H1 (cell line): ENCODE measurements around the gene SNTG2. TPM values are rescaled to one million over a fixed set of nuclear protein-coding genes. Genes with fewer than 3 reads are reported as not detected.
A peak's percentile ranks its signal among the peaks of the same experiment; 100 is the strongest.

Source experiments
- CTCF ChIA-PET: fragments of 300-600 bp; sonication (Branson Sonifier 250); formaldehyde crosslinking; loops from one replicate; lab custom pipeline; 2021; ENCODE audit not compliant: partially characterized antibody; lab: Charles Lee
- POLR2A ChIA-PET: fragments of 300-600 bp; sonication (Branson Sonifier 250); formaldehyde crosslinking; loops from one replicate; lab custom pipeline; 2021; ENCODE audit warnings: inconsistent platforms; ENCODE audit not compliant: partially characterized antibody; lab: Charles Lee
- DNase-seq, 2 experiments: peaks; one replicate each; pipeline versions ENCODE4 v3.0.0 to v3.0.0-alpha.2; 2010 to 2022; ENCODE audit warnings: low spot score in 2 of 2, low read depth in 1 of 2, mixed read lengths in 1 of 2
- FAIRE-seq: peaks from 2 replicates; lab custom pipeline; 2011; peaks lifted over from hg19 to GRCh38; lab: Jason Lieb, UNC
- H2AFZ ChIP-seq: 2 replicates; pipeline ENCODE4 v1.8.1; 2012; ENCODE audit warnings: low read length, inconsistent platforms
- H2AK5ac ChIP-seq: 2 replicates; pipeline ENCODE4 v1.6.1; 2013; ENCODE audit warnings: low read depth, low read length
- H2BK120ac ChIP-seq: replicated peaks from 2 replicates; pipeline ENCODE3; 2013; ENCODE audit warnings: low read depth, low read length, inconsistent platforms
- H2BK12ac ChIP-seq: 2 replicates; pipeline ENCODE4 v1.6.1; 2013; ENCODE audit warnings: low read depth, low read length
- H2BK15ac ChIP-seq: 2 replicates; pipeline ENCODE4 v1.6.1; 2013; ENCODE audit warnings: low read length
- H2BK20ac ChIP-seq: 2 replicates; pipeline ENCODE4 v1.6.1; 2013; ENCODE audit warnings: low read length
- H2BK5ac ChIP-seq: 2 replicates; pipeline ENCODE4 v1.6.1; 2013; ENCODE audit warnings: low read depth, low read length
- H3K14ac ChIP-seq: 2 replicates; pipeline ENCODE4 v1.6.1; 2013; ENCODE audit warnings: inconsistent platforms; ENCODE audit not compliant: insufficient read length
- H3K18ac ChIP-seq: 2 replicates; pipeline ENCODE4 v1.6.1; 2013; ENCODE audit warnings: low read length; ENCODE audit errors: extremely low read depth
- H3K23ac ChIP-seq: 2 replicates; pipeline ENCODE4 v1.6.1; 2013; ENCODE audit warnings: inconsistent platforms; ENCODE audit not compliant: insufficient read length
- H3K23me2 ChIP-seq: 2 replicates; pipeline ENCODE4 v1.6.1; 2013; ENCODE audit warnings: low read depth, low read length
- H3K27ac ChIP-seq: 2 replicates; pipeline ENCODE4 v1.6.1; 2011; ENCODE audit warnings: low read depth, low read length, inconsistent platforms
- H3K27me3 ChIP-seq, 4 experiments: replicated peaks in 1 of 4; 1 replicate in 1 of 4; 2 replicates in 3 of 4; pipeline versions ENCODE4 v1.6.1 to v1.8.1; 2011 to 2013; ENCODE audit warnings: low read length in 3 of 4, mild to moderate bottlenecking in 3 of 4, inconsistent platforms in 2 of 4, mixed read lengths in 2 of 4, moderate library complexity in 1 of 4; ENCODE audit not compliant: control insufficient read depth in 3 of 4, insufficient read depth in 3 of 4; ENCODE audit errors: extremely low read depth in 1 of 4
- H3K36me3 ChIP-seq, 4 experiments: 2 replicates each; pipeline versions ENCODE4 v1.6.1 to v1.8.1; 2011 to 2013; ENCODE audit warnings: mild to moderate bottlenecking in 4 of 4, low read length in 3 of 4, moderate library complexity in 2 of 4, control low read depth in 1 of 4, inconsistent platforms in 1 of 4; ENCODE audit not compliant: insufficient read depth in 4 of 4, control insufficient read depth in 2 of 4
- H3K4ac ChIP-seq: replicated peaks from 2 replicates; pipeline ENCODE3; 2013; ENCODE audit warnings: low read length, low read depth, mixed read lengths, inconsistent platforms; ENCODE audit not compliant: insufficient read length
- H3K4me1 ChIP-seq, 4 experiments: replicated peaks in 1 of 4; 1 replicate in 1 of 4; 2 replicates in 3 of 4; pipeline versions ENCODE4 v1.6.1 to v1.8.1; 2011 to 2013; ENCODE audit warnings: low read length in 3 of 4, inconsistent platforms in 2 of 4, mixed read lengths in 1 of 4; ENCODE audit not compliant: insufficient read depth in 4 of 4, control insufficient read depth in 3 of 4
- H3K4me2 ChIP-seq, 2 experiments: 2 replicates each; pipeline versions ENCODE4 v1.6.1 to v1.8.1; 2011 to 2013; ENCODE audit warnings: low read depth in 2 of 2, low read length in 2 of 2, control low read depth in 1 of 2, inconsistent platforms in 1 of 2, mild to moderate bottlenecking in 1 of 2; ENCODE audit not compliant: insufficient read depth in 1 of 2
- H3K4me3 ChIP-seq, 4 experiments: fragments of 200-600, 300-600 bp in 1 of 4; sonication (generic), shearing (Covaris generic), sonication (Bioruptor Twin) in 1 of 4; 2 replicates each; pipeline versions ENCODE4 v1.5.1 to v1.8.1; 2011 to 2016; ENCODE audit warnings: low read length in 4 of 4, low read depth in 3 of 4, control low read depth in 2 of 4, inconsistent platforms in 2 of 4, mild to moderate bottlenecking in 2 of 4, mixed read lengths in 1 of 4, moderate library complexity in 1 of 4; ENCODE audit not compliant: insufficient read depth in 2 of 4; ENCODE audit errors: extremely low read depth in 1 of 4
- H3K56ac ChIP-seq: replicated peaks from 2 replicates; pipeline ENCODE3; 2013; ENCODE audit warnings: low read depth, mild to moderate bottlenecking, mixed read lengths, low read length, inconsistent platforms; ENCODE audit not compliant: insufficient read length
- H3K79me1 ChIP-seq: 2 replicates; pipeline ENCODE4 v1.6.1; 2013; ENCODE audit warnings: low read depth, low read length, control low read depth
- H3K79me2 ChIP-seq, 2 experiments: 2 replicates each; pipeline versions ENCODE4 v1.6.1 to v1.8.1; 2012 to 2013; ENCODE audit warnings: low read length in 2 of 2, mild to moderate bottlenecking in 2 of 2, inconsistent platforms in 1 of 2; ENCODE audit not compliant: insufficient read depth in 2 of 2, control insufficient read depth in 1 of 2
- H3K9ac ChIP-seq, 4 experiments: replicated peaks in 1 of 4; 1 replicate in 1 of 4; 2 replicates in 3 of 4; pipeline versions ENCODE4 v1.6.1 to v1.8.1; 2011 to 2013; ENCODE audit warnings: low read depth in 3 of 4, low read length in 3 of 4, control low read depth in 2 of 4, mild to moderate bottlenecking in 2 of 4, moderate library complexity in 2 of 4, inconsistent platforms in 1 of 4; ENCODE audit errors: extremely low read depth in 1 of 4
- H3K9me3 ChIP-seq, 2 experiments: 2 replicates each; pipeline versions ENCODE4 v1.6.1 to v1.8.1; 2012 to 2013; ENCODE audit warnings: mild to moderate bottlenecking in 2 of 2, moderate library complexity in 2 of 2, control low read depth in 1 of 2, inconsistent platforms in 1 of 2, low read depth in 1 of 2, low read length in 1 of 2, mixed read lengths in 1 of 2; ENCODE audit not compliant: insufficient read depth in 2 of 2
- H4K20me1 ChIP-seq, 2 experiments: replicated peaks in 1 of 2; 2 replicates each; pipeline versions ENCODE3 to v1.8.1; 2011 to 2013; ENCODE audit warnings: inconsistent platforms in 2 of 2, low read length in 2 of 2, mild to moderate bottlenecking in 1 of 2; ENCODE audit not compliant: insufficient read depth in 2 of 2, control insufficient read depth in 1 of 2
- H4K5ac ChIP-seq: 2 replicates; pipeline ENCODE4 v1.6.1; 2013; ENCODE audit warnings: low read length, low read depth, mixed read lengths, inconsistent platforms; ENCODE audit not compliant: insufficient read length
- H4K8ac ChIP-seq: 2 replicates; pipeline ENCODE4 v1.8.0; 2013; ENCODE audit warnings: mild to moderate bottlenecking, moderate library complexity, low read length, inconsistent platforms; ENCODE audit not compliant: insufficient read depth; ENCODE audit errors: extremely low read depth
- H4K91ac ChIP-seq: replicated peaks from 2 replicates; pipeline ENCODE3; 2013; ENCODE audit warnings: low read length, mixed read lengths, inconsistent platforms; ENCODE audit not compliant: insufficient read length
- BCL11A ChIP-seq, 2 experiments: IDR thresholded peaks; one replicate each; pipeline ENCODE4 v1.6.1; 2011; ENCODE audit warnings: low read depth in 2 of 2, low read length in 2 of 2, mild to moderate bottlenecking in 2 of 2
- EZH2 ChIP-seq: fragments of 200-600 bp; sonication (generic); IDR thresholded peaks from 2 replicates; pipeline ENCODE4 v1.7.1; 2012; ENCODE audit warnings: low read depth, mild to moderate bottlenecking, moderate library complexity, low read length, inconsistent platforms; ENCODE audit not compliant: severe bottlenecking
- GTF2F1 ChIP-seq: IDR thresholded peaks from 2 replicates; pipeline ENCODE4 v1.6.1; 2012; ENCODE audit warnings: low read depth, low read length, improper control_type of control experiment, borderline replicate concordance
- PHF8 ChIP-seq: fragments of 200-600 bp; sonication (generic); conservative IDR thresholded peaks from 2 replicates; pipeline ENCODE4 v1.7.1; 2012; ENCODE audit warnings: low read depth, mild to moderate bottlenecking, inconsistent platforms, low read length, moderate library complexity
- RFX5 ChIP-seq: IDR thresholded peaks from 2 replicates; pipeline ENCODE4 v1.6.1; 2011; ENCODE audit warnings: low read depth, low read length, improper control_type of control experiment, borderline replicate concordance
- SIN3A ChIP-seq, 2 experiments: IDR thresholded peaks in 1 of 2; conservative IDR thresholded peaks in 1 of 2; 2 replicates each; pipeline ENCODE4 v1.6.1; 2011 to 2012; ENCODE audit warnings: low read length in 2 of 2, improper control_type of control experiment in 1 of 2, low read depth in 1 of 2, mild to moderate bottlenecking in 1 of 2
- SP1 ChIP-seq: IDR thresholded peaks from 2 replicates; pipeline ENCODE4 v1.6.1; 2011; ENCODE audit warnings: low read depth, low read length
- WGBS, 2 experiments: shearing (Covaris generic) in 1 of 2; methylation state at CpG; one replicate each; pipeline versions ENCODE4 v1.1.6 to v1.1.7; 2013 to 2015; ENCODE audit warnings: low lambda C conversion rate in 2 of 2, mixed read lengths in 2 of 2, inconsistent platforms in 1 of 2, low coverage in 1 of 2, missing lambda C conversion rate in 1 of 2; ENCODE audit not compliant: insufficient replicate concordance in 2 of 2, insufficient coverage in 1 of 2, insufficient read length in 1 of 2; ENCODE audit errors: extremely low coverage in 1 of 2, missing lambda C conversion rate in 1 of 2; 5-methylcytosine and 5-hydroxymethylcytosine counted together
- polyA plus RNA-seq, 7 experiments: library from polyadenylated mRNA; depleted of rRNA in 3 of 7; stranded (reverse) in 5 of 7; unstranded in 2 of 7; fragments of >200 nt in 5 of 7; fragments of 200-250 nt in 2 of 7; gene quantifications; 1 replicate in 5 of 7; 2 replicates in 1 of 7; 4 replicates in 1 of 7; pipeline versions ENCODE4 v1.2.1 to v1.2.3, GENCODE V29; 2011 to 2013; ENCODE audit warnings: missing spikeins in 2 of 7, mixed read lengths in 2 of 7
- total RNA-seq: library from RNA; stranded (reverse); fragmentation: NEBNext Ultra II Directional; extraction: Animal tissue kit (Norgen Biotek cat#: 25700); gene quantifications from 2 replicates; pipeline ENCODE4 v1.2.1, GENCODE V29; 2021

SNTG2 gene
- total and polyA plus RNA-seq, 2 of the 8 experiments (the other 6 are each of a cell fraction or from before 2014, with no cell fraction given) = 6.6 to 18.1 TPM

GRCh38 chr2:1004398-1004797, 53.7 kb downstream of the SNTG2 start:
- no peak overlapping the region for H2BK120ac ChIP-seq
- no peak overlapping the region for H3K9ac ChIP-seq
- no peak overlapping the region for H3K23ac ChIP-seq
- H3K18ac ChIP-seq = no peak overlapping the region
- H3K14ac ChIP-seq = no peak overlapping the region
- H2BK12ac ChIP-seq = no peak overlapping the region
- no peak overlapping the region for H3K4ac ChIP-seq
- H4K20me1 ChIP-seq = peaks cover 6 to 9% of the 10 kb centered on the region in 2 experiments
- no peak overlapping the region for H4K8ac ChIP-seq
- no peak overlapping the region for H3K4me2 ChIP-seq
- ChIA-PET CTCF (interaction anchor here (1.2 to 1.6 kb wide), 2 partner anchors 12 to 26 kb away, joined by 4 to 5 read pairs; no protein-coding TSS in a partner anchor), POLR2A (no interaction called here)
- H3K4me1 ChIP-seq = no peaks in the 10 kb centered on the region
- no peak overlapping the region for H2BK5ac ChIP-seq
- H2AK5ac ChIP-seq = no peak overlapping the region
- no peaks in the 10 kb centered on the region for H3K9me3 ChIP-seq
- WGBS, 2 experiments = 93% methylated on average over 5 of the region's 5 CpGs; no CpG with 5 or more reads in 1 of the 2 experiments
- H2BK20ac ChIP-seq = no peak overlapping the region
- no peak for TF ChIP-seq PHF8
- TF ChIP-seq EZH2 = no peak
- no peak for TF ChIP-seq GTF2F1
- no peak for TF ChIP-seq SIN3A (conservative IDR thresholded peaks at IDR 0.05 in 1 of 2, IDR thresholded peaks at IDR 0.05 in 1 of 2; ENCODE audit: low read depth in 1 of 2, low read length in 2 of 2)
- TF ChIP-seq RFX5 = no peak
- TF ChIP-seq SP1 = no peak
- no peak for TF ChIP-seq BCL11A (IDR thresholded peaks at IDR 0.05; ENCODE audit: low read depth in 2 of 2, low read length in 2 of 2)
- no peak overlapping the region for H3K4me3 ChIP-seq
- peaks cover 0 to 26% of the 10 kb centered on the region in 2 experiments; a peak in 3 of 4 replicates for H3K79me2 ChIP-seq
- DNase-seq (no peak), FAIRE-seq (peak; percentile 32)
- H3K27me3 ChIP-seq = no peaks in the 10 kb centered on the region
- H3K27ac ChIP-seq = no peak overlapping the region
- no peak overlapping the region for H4K91ac ChIP-seq
- H2BK15ac ChIP-seq = no peak overlapping the region
- no peaks in the 10 kb centered on the region for H3K23me2 ChIP-seq
- H3K36me3 ChIP-seq = no peaks in the 10 kb centered on the region
- no peaks in the 10 kb centered on the region; the same call in 1 of the 2 replicates for H3K79me1 ChIP-seq
- no peak overlapping the region for H4K5ac ChIP-seq
- H2AFZ ChIP-seq = no peak overlapping the region
- no peak overlapping the region for H3K56ac ChIP-seq
